ENCODE data around the gene PGA5.

The PGA5 gene

GRCh38 chr11:61272731-61273130 lies 31.8 kb downstream of the PGA5 start:
- H3K23ac ChIP-seq (ENCODE audit: low read depth, low read length, poor library complexity) = no peak overlapping the region
- no peak overlapping the region for H4K91ac ChIP-seq (ENCODE audit: low read depth, low read length, poor library complexity)
- H3K9ac ChIP-seq (ENCODE audit: low read depth, low read length, poor library complexity) = no peak overlapping the region
- H3K4me3 ChIP-seq (ENCODE audit: low read length in 2 of 2) = peak overlapping the region in 1 of 2 donors; percentile 48
- H3K79me1 ChIP-seq (ENCODE audit: low read depth, low read length) = no peaks in the 10 kb centered on the region
- H3K36me3 ChIP-seq (replicated peaks in 1 of 2; ENCODE audit: control insufficient read depth in 2 of 2, insufficient read depth in 2 of 2, low read length in 2 of 2) = peaks cover 0 to 41% of the 10 kb centered on the region in 2 donors
- H3K27me3 ChIP-seq (ENCODE audit: control insufficient read depth in 3 of 3, insufficient read depth in 3 of 3, low read depth in 1 of 3, low read length in 3 of 3) = no peaks in the 10 kb centered on the region
- no peak overlapping the region for H3K18ac ChIP-seq (ENCODE audit: low read length)
- H3K27ac ChIP-seq (replicated peaks; ENCODE audit: low read length) = no peak overlapping the region
- H2BK5ac ChIP-seq (ENCODE audit: low read length) = no peak overlapping the region
- no peak overlapping the region for H2BK12ac ChIP-seq (ENCODE audit: low read length)
- no peak overlapping the region for H2BK120ac ChIP-seq (ENCODE audit: low read depth, low read length)
- no peak overlapping the region for H4K8ac ChIP-seq (ENCODE audit: low read depth, low read length)
- peaks cover 0 to under 1% of the 10 kb centered on the region in 2 donors for H3K4me1 ChIP-seq (ENCODE audit: control insufficient read depth in 2 of 2, insufficient read depth in 1 of 2, low read depth in 1 of 2, low read length in 2 of 2)
- H3K4ac ChIP-seq (ENCODE audit: low read length) = no peak overlapping the region
- no peak overlapping the region for H3K14ac ChIP-seq (ENCODE audit: low read length)
- no peak overlapping the region for H3K4me2 ChIP-seq (ENCODE audit: insufficient read depth, low read length, poor library complexity, severe bottlenecking)
- DNase-seq (ENCODE audit: low spot score) = no peak
- H2AK5ac ChIP-seq (ENCODE audit: low read depth, low read length) = no peak overlapping the region
- H2BK15ac ChIP-seq (ENCODE audit: low read length) = no peak overlapping the region
- WGBS, 2 donors (ENCODE audit: extremely low coverage in 2 of 2, insufficient read length in 2 of 2, insufficient replicate concordance in 1 of 2) = 100% methylated on average over 1 of the region's 3 CpGs; no CpG with 5 or more reads in 1 of the 2 donors
- H2AFZ ChIP-seq (ENCODE audit: low read length) = no peak overlapping the region
- peaks cover 0 to 2% of the 10 kb centered on the region in 2 donors for H3K9me3 ChIP-seq (replicated peaks in 1 of 2; ENCODE audit: control insufficient read depth in 2 of 2, insufficient read depth in 1 of 2, low read depth in 1 of 2, low read length in 2 of 2)

DNA sequence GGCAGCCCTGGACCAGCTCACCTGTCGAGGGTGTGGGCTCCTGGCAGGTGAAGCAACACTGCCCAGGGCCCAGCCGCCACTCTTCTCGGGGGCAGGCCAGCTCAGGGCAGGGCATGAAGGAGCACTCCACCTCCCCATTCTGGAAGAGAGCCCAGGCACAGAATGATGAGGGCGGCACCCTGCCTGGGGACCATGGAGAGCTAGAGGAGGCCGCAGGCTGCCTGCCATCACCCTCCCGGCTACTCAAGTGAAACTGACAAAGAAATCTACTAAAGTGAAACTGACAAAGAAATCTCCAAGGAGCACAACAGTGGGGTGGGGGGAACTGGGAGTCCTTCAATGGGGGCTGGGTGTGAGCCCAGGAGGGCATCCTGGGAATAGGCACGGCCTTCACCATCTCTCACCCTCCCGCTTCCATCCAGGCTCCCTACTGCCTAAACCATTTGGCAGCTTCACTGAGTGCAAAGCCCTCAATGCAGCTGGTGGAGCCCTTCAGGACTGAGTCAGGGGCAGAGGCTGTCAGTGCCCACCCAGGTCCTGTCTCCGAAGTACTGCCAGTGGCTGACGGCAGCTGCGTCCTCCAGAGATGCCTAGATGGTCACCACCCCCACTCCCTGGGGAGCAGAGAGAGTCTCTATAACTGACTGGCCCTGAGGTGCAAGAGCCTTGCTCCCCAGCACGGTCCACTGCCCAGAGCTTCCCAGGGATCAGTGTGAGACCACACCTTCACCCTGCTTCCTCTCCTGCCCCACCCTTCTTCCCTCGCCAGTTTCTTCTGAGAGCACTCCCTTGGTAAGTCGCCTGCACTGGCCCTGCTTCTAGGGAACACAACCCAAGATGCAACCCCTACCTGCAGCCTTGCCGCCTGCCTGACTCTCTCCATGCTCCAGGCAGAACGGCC lies 32.5 kb downstream of the PGA5 start:
- H4K8ac ChIP-seq (ENCODE audit: low read depth, low read length) = no peak overlapping the region
- H3K27me3 ChIP-seq (ENCODE audit: control insufficient read depth in 3 of 3, insufficient read depth in 3 of 3, low read depth in 1 of 3, low read length in 3 of 3) = no peaks in the 10 kb centered on the region
- H2BK5ac ChIP-seq (ENCODE audit: low read length) = no peak overlapping the region
- peaks cover 0 to 6% of the 10 kb centered on the region in 2 donors for H3K4me1 ChIP-seq (ENCODE audit: control insufficient read depth in 2 of 2, insufficient read depth in 1 of 2, low read depth in 1 of 2, low read length in 2 of 2)
- H3K18ac ChIP-seq (ENCODE audit: low read length) = no peak overlapping the region
- H3K4me2 ChIP-seq (ENCODE audit: insufficient read depth, low read length, poor library complexity, severe bottlenecking) = no peak overlapping the region
- H2AFZ ChIP-seq (ENCODE audit: low read length) = no peak overlapping the region
- DNase-seq (ENCODE audit: low spot score) = no peak
- H2AK5ac ChIP-seq (ENCODE audit: low read depth, low read length) = no peak overlapping the region
- no CpG with 5 or more reads among the region's 16 CpGs for WGBS, 2 donors (ENCODE audit: extremely low coverage in 2 of 2, insufficient read length in 2 of 2, insufficient replicate concordance in 1 of 2)
- H4K91ac ChIP-seq (ENCODE audit: low read depth, low read length, poor library complexity) = no peak overlapping the region
- no peak overlapping the region for H2BK120ac ChIP-seq (ENCODE audit: low read depth, low read length)
- peaks cover 0 to 45% of the 10 kb centered on the region in 2 donors for H3K36me3 ChIP-seq (replicated peaks in 1 of 2; ENCODE audit: control insufficient read depth in 2 of 2, insufficient read depth in 2 of 2, low read length in 2 of 2)
- H3K4me3 ChIP-seq (ENCODE audit: low read length in 2 of 2) = peak overlapping the region in 1 of 2 donors; percentile 48
- H3K9me3 ChIP-seq (replicated peaks in 1 of 2; ENCODE audit: control insufficient read depth in 2 of 2, insufficient read depth in 1 of 2, low read depth in 1 of 2, low read length in 2 of 2) = peaks cover 0 to 2% of the 10 kb centered on the region in 2 donors
- peak overlapping the region; percentile 38 for H3K23ac ChIP-seq (ENCODE audit: low read depth, low read length, poor library complexity)
- H3K27ac ChIP-seq (replicated peaks; ENCODE audit: low read length) = no peak overlapping the region
- no peak overlapping the region for H3K4ac ChIP-seq (ENCODE audit: low read length)
- no peaks in the 10 kb centered on the region for H3K79me1 ChIP-seq (ENCODE audit: low read depth, low read length)
- no peak overlapping the region for H3K9ac ChIP-seq (ENCODE audit: low read depth, low read length, poor library complexity)
- H3K14ac ChIP-seq (ENCODE audit: low read length) = no peak overlapping the region
- no peak overlapping the region for H2BK15ac ChIP-seq (ENCODE audit: low read length)
- H2BK12ac ChIP-seq (ENCODE audit: low read length) = no peak overlapping the region

GRCh38 chr11:61274084-61274483 lies 33.1 kb downstream of the PGA5 start:
- no peak overlapping the region for H2AK5ac ChIP-seq (ENCODE audit: low read depth, low read length)
- no peaks in the 10 kb centered on the region for H3K27me3 ChIP-seq (ENCODE audit: control insufficient read depth in 3 of 3, insufficient read depth in 3 of 3, low read depth in 1 of 3, low read length in 3 of 3)
- no peak overlapping the region for H3K14ac ChIP-seq (ENCODE audit: low read length)
- no peak overlapping the region for H3K18ac ChIP-seq (ENCODE audit: low read length)
- no peak overlapping the region for H2AFZ ChIP-seq (ENCODE audit: low read length)
- no CpG with 5 or more reads among the region's 4 CpGs for WGBS, 2 donors (ENCODE audit: extremely low coverage in 2 of 2, insufficient read length in 2 of 2, insufficient replicate concordance in 1 of 2)
- no peak overlapping the region for H3K4me2 ChIP-seq (ENCODE audit: insufficient read depth, low read length, poor library complexity, severe bottlenecking)
- H3K36me3 ChIP-seq (replicated peaks in 1 of 2; ENCODE audit: control insufficient read depth in 2 of 2, insufficient read depth in 2 of 2, low read length in 2 of 2) = peaks cover 0 to 42% of the 10 kb centered on the region in 2 donors
- no peak overlapping the region for H3K27ac ChIP-seq (replicated peaks; ENCODE audit: low read length)
- no peak overlapping the region for H2BK12ac ChIP-seq (ENCODE audit: low read length)
- H3K23ac ChIP-seq (ENCODE audit: low read depth, low read length, poor library complexity) = no peak overlapping the region
- no peak overlapping the region for H2BK15ac ChIP-seq (ENCODE audit: low read length)
- H3K4ac ChIP-seq (ENCODE audit: low read length) = no peak overlapping the region
- peaks cover 0 to 2% of the 10 kb centered on the region in 2 donors for H3K9me3 ChIP-seq (replicated peaks in 1 of 2; ENCODE audit: control insufficient read depth in 2 of 2, insufficient read depth in 1 of 2, low read depth in 1 of 2, low read length in 2 of 2)
- H2BK120ac ChIP-seq (ENCODE audit: low read depth, low read length) = no peak overlapping the region
- peaks cover 0 to 6% of the 10 kb centered on the region in 2 donors for H3K4me1 ChIP-seq (ENCODE audit: control insufficient read depth in 2 of 2, insufficient read depth in 1 of 2, low read depth in 1 of 2, low read length in 2 of 2)
- DNase-seq (ENCODE audit: low spot score) = no peak
- no peaks in the 10 kb centered on the region for H3K79me1 ChIP-seq (ENCODE audit: low read depth, low read length)
- H3K4me3 ChIP-seq (ENCODE audit: low read length in 2 of 2) = peak overlapping the region in 1 of 2 donors; percentile 46
- H2BK5ac ChIP-seq (ENCODE audit: low read length) = no peak overlapping the region
- no peak overlapping the region for H3K9ac ChIP-seq (ENCODE audit: low read depth, low read length, poor library complexity)
- H4K8ac ChIP-seq (ENCODE audit: low read depth, low read length) = no peak overlapping the region
- no peak overlapping the region for H4K91ac ChIP-seq (ENCODE audit: low read depth, low read length, poor library complexity)

DNA sequence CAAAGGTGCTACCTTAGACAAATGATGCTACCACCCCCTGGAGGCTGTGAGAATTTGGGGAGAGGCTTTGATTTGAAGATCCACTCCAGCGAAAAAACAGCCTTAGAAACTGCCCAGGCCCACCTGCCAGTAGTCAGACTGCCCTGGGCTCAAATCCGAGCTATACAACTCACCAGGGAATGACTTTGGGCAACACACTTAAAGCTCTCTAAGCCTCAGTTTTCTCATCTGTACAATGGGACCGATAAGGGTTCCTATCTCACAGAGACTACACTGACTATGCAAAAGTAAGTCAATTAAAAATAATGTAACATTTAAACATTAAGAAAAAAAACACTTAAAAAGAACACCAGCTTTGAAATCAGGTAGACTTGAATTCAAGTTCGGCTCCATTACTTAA lies 34.2 kb downstream of the PGA5 start:
- no peak overlapping the region for H3K4me2 ChIP-seq (ENCODE audit: insufficient read depth, low read length, poor library complexity, severe bottlenecking)
- WGBS, 2 donors (ENCODE audit: extremely low coverage in 2 of 2, insufficient read length in 2 of 2, insufficient replicate concordance in 1 of 2) = no CpG with 5 or more reads among the region's 4 CpGs
- H4K91ac ChIP-seq (ENCODE audit: low read depth, low read length, poor library complexity) = no peak overlapping the region

More for the DNA sequence above, 34.2 kb downstream of the PGA5 start:
- Histone ChIP-seq H2BK120ac (ENCODE audit: low read depth, low read length) (no peak overlapping the region), H3K14ac (ENCODE audit: low read length) (no peak overlapping the region), H3K4ac (ENCODE audit: low read length) (no peak overlapping the region), H3K79me1 (ENCODE audit: low read depth, low read length) (no peaks in the 10 kb centered on the region), H2AFZ (ENCODE audit: low read length) (no peak overlapping the region), H3K9me3 (replicated peaks in 1 of 2; ENCODE audit: control insufficient read depth in 2 of 2, insufficient read depth in 1 of 2, low read depth in 1 of 2, low read length in 2 of 2) (peaks cover 0 to 2% of the 10 kb centered on the region in 2 donors), H2BK15ac (ENCODE audit: low read length) (no peak overlapping the region), H3K36me3 (replicated peaks in 1 of 2; ENCODE audit: control insufficient read depth in 2 of 2, insufficient read depth in 2 of 2, low read length in 2 of 2) (peaks cover 0 to 43% of the 10 kb centered on the region in 2 donors), H3K27me3 (ENCODE audit: control insufficient read depth in 3 of 3, insufficient read depth in 3 of 3, low read depth in 1 of 3, low read length in 3 of 3) (no peaks in the 10 kb centered on the region), H3K23ac (ENCODE audit: low read depth, low read length, poor library complexity) (no peak overlapping the region), H4K8ac (ENCODE audit: low read depth, low read length) (no peak overlapping the region), H2AK5ac (ENCODE audit: low read depth, low read length) (no peak overlapping the region), H3K9ac (ENCODE audit: low read depth, low read length, poor library complexity) (no peak overlapping the region), H3K27ac (replicated peaks; ENCODE audit: low read length) (no peak overlapping the region), H2BK5ac (ENCODE audit: low read length) (no peak overlapping the region), H3K4me3 (ENCODE audit: low read length in 2 of 2) (no peak overlapping the region), H3K4me1 (ENCODE audit: control insufficient read depth in 2 of 2, insufficient read depth in 1 of 2, low read depth in 1 of 2, low read length in 2 of 2) (peaks cover 0 to 6% of the 10 kb centered on the region in 2 donors), H2BK12ac (ENCODE audit: low read length) (no peak overlapping the region), H3K18ac (ENCODE audit: low read length) (no peak overlapping the region)
- no peak for DNase-seq (ENCODE audit: low spot score)
